Lung (tissue), 13 donors: Measurements from ENCODE around the gene DIAPH1. TPM values are rescaled to one million over a fixed set of nuclear protein-coding genes. Genes with fewer than 3 reads are reported as not detected.

Source experiments
- ATAC-seq: fragments of 200-7000 bp; cut with Tn5 transposase; one replicate; pipeline ENCODE4 v1.9.1; 2020; ENCODE audit warnings: moderate number of reproducible peaks; ENCODE audit not compliant: insufficient read depth, low FRiP score
- DNase-seq, 3 donors: peaks; one replicate each; pipeline ENCODE4 v3.0.0-alpha.2; 2013 to 2017
- H3K27ac ChIP-seq, 2 donors: one replicate each; pipeline ENCODE4 v1.5.1; 2013; ENCODE audit warnings: mild to moderate bottlenecking in 2 of 2, moderate library complexity in 2 of 2, control low read depth in 1 of 2, inconsistent platforms in 1 of 2, low read depth in 1 of 2, low read length in 1 of 2
- H3K27me3 ChIP-seq, 3 donors: one replicate each; pipeline ENCODE4 v1.5.1; 2013; ENCODE audit warnings: low read length in 2 of 3; ENCODE audit not compliant: control insufficient read depth in 3 of 3, insufficient read depth in 3 of 3
- H3K36me3 ChIP-seq, 4 donors: one replicate each; pipeline ENCODE4 v1.5.1; 2013; ENCODE audit warnings: low read length in 4 of 4, mild to moderate bottlenecking in 1 of 4, moderate library complexity in 1 of 4; ENCODE audit not compliant: control insufficient read depth in 4 of 4, insufficient read depth in 4 of 4
- H3K4me1 ChIP-seq, 5 donors: one replicate each; pipeline ENCODE4 v1.5.1; 2013; ENCODE audit warnings: low read length in 5 of 5, mild to moderate bottlenecking in 2 of 5, moderate library complexity in 1 of 5; ENCODE audit not compliant: control insufficient read depth in 5 of 5, insufficient read depth in 5 of 5
- H3K4me3 ChIP-seq: one replicate; pipeline ENCODE4 v1.5.1; 2013; ENCODE audit warnings: mild to moderate bottlenecking, control low read depth, moderate library complexity
- H3K9ac ChIP-seq, 2 donors: one replicate each; pipeline ENCODE4 v1.5.1; 2013; ENCODE audit warnings: low read length in 2 of 2, control low read depth in 1 of 2; ENCODE audit not compliant: insufficient read depth in 1 of 2
- H3K9me3 ChIP-seq, 4 donors: one replicate each; pipeline ENCODE4 v1.5.1; 2013; ENCODE audit warnings: low read length in 3 of 4, mild to moderate bottlenecking in 1 of 4, moderate library complexity in 1 of 4; ENCODE audit not compliant: control insufficient read depth in 4 of 4, insufficient read depth in 3 of 4
- WGBS, 2 donors: extraction: QIAGEN DNeasy Blood & Tissue Kit; methylation state at CpG; one replicate each; pipeline ENCODE4 v1.1.7; 2013; 5-methylcytosine and 5-hydroxymethylcytosine counted together
- polyA plus RNA-seq, 2 donors: library from polyadenylated mRNA; stranded (reverse); fragments of 200-250 nt; gene quantifications; one replicate each; pipeline ENCODE4 v1.2.1, GENCODE V29; 2013
- small RNA-seq: library from RNA; depleted of rRNA; stranded (forward); fragments of <200 nt; gene quantifications from one replicate; pipeline ENCODE3, GENCODE V24; 2014; ENCODE audit warnings: low replicate concordance
- total RNA-seq, 2 donors: library from RNA; depleted of rRNA in 1 of 2; stranded (reverse); fragments of >200 nt in 1 of 2; gene quantifications; one replicate each; pipeline ENCODE4 v1.2.1, GENCODE V29; 2014 to 2021
- TF ChIP-seq, protein P1 (sequence below): IDR thresholded peaks from 2 replicates; pipeline ENCODE4 v1.5.1; 2012; ENCODE audit warnings: mild to moderate bottlenecking; ENCODE audit errors: control extremely low read depth, extremely low read depth
- donor health status: control.
- donor health status: control.
- donor health status: Bipolar disorder and iron deficiency.
- donor health status: healthy.
- donor health status: DM: yes; HTN: yes; CAD: no.

DIAPH1 gene
- total and polyA plus RNA-seq, 4 donors, result 41.7 to 151 (median 64.4) TPM

DNA sequence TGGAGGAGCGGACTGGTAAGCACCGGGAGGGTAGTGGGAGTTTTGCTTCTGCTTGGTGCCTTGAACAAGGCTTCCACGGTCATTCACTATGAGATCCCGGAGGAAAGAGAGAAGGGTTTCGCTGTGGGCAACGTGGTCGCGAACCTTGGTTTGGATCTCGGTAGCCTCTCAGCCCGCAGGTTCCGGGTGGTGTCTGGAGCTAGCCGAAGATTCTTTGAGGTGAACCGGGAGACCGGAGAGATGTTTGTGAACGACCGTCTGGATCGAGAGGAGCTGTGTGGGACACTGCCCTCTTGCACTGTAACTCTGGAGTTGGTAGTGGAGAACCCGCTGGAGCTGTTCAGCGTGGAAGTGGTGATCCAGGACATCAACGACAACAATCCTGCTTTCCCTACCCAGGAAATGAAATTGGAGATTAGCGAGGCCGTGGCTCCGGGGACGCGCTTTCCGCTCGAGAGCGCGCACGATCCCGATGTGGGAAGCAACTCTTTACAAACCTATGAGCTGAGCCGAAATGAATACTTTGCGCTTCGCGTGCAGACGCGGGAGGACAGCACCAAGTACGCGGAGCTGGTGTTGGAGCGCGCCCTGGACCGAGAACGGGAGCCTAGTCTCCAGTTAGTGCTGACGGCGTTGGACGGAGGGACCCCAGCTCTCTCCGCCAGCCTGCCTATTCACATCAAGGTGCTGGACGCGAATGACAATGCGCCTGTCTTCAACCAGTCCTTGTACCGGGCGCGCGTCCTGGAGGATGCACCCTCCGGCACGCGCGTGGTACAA lies 142.5 kb downstream of the DIAPH1 start:
- Histone ChIP-seq H3K9ac (peak overlapping the region in 1 of 2 donors; percentile 99), H3K36me3 (peaks cover 0 to 9% (median 5%) of the 10 kb centered on the region in 4 donors), H3K27me3 (peaks cover 0 to 13% (median 0%) of the 10 kb centered on the region in 3 donors), H3K4me1 (peaks cover 0 to 56% (median 17%) of the 10 kb centered on the region in 5 donors), H3K9me3 (peaks cover 0 to 5% (median 0%) of the 10 kb centered on the region in 4 donors), H3K27ac (peak overlapping the region; percentile 79 to 87), H3K4me3 (peak overlapping the region; percentile 61)
- TF ChIP-seq, protein P1, sequence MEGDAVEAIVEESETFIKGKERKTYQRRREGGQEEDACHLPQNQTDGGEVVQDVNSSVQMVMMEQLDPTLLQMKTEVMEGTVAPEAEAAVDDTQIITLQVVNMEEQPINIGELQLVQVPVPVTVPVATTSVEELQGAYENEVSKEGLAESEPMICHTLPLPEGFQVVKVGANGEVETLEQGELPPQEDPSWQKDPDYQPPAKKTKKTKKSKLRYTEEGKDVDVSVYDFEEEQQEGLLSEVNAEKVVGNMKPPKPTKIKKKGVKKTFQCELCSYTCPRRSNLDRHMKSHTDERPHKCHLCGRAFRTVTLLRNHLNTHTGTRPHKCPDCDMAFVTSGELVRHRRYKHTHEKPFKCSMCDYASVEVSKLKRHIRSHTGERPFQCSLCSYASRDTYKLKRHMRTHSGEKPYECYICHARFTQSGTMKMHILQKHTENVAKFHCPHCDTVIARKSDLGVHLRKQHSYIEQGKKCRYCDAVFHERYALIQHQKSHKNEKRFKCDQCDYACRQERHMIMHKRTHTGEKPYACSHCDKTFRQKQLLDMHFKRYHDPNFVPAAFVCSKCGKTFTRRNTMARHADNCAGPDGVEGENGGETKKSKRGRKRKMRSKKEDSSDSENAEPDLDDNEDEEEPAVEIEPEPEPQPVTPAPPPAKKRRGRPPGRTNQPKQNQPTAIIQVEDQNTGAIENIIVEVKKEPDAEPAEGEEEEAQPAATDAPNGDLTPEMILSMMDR, result no peak
- 1 to 2% methylated on average over 58 of the region's 58 CpGs for WGBS, 2 donors
- DNase-seq (peak; percentile 89 to 94 (median 92)), ATAC-seq (peak; percentile 47)

DNA sequence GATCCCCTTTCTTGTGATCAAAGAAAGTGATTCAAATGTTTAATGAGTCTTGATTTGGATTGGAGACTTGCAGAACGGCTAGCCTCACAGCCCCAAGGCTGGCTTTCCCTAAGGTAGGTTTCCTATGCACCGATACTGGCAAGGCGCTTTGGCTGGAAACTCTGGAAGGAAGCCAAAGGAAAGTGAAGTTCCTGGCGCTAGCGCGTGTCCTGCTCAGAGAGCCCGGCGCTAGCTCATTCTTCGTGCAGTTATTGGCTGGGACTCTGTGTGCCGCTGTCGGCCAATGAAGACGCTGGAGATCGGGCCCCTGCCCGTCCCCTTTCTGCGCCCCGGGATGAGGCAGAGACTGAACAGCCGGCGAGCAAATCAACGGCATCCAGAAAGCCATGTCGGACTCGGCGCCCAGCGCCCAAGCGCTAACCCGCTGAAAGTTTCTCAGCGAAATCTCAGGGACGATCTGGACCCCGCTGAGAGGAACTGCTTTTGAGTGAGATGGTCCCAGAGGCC lies 143.1 kb downstream of the DIAPH1 start, which contains the start of gene PCDHGC3:
Gene PCDHGC3 (plus strand): TSS at position 342 of the 507 bp plus-strand sequence. CDS start 151 bp downstream, at position 493.
- peak; percentile 97 for ATAC-seq

DNA sequence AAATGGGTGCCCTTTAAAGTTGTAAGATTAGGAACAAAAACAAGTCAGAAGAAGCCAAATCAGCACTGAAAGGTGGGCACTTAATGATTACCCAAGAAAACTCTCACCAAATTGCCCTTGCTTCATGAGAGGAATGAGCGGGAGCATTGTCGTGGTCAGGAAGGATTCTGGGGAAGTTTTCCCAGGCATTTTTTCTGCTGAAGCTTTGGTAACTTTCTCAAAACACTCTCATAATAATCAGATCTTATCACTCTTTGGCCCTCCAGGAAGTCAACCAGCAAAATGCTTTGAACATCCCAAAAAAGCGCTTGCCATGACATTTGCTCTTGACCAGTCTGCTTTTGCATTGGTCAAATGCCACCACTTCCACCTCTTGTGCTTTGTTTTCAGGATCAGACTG lies 153.4 kb downstream of the DIAPH1 start:
- 95 to 96% methylated on average over 3 of the region's 3 CpGs for WGBS, 2 donors
- ATAC-seq, result no peak
- Histone ChIP-seq H3K4me3 (no peak overlapping the region), H3K9me3 (no peaks in the 10 kb centered on the region), H3K27me3 (no peaks in the 10 kb centered on the region), H3K36me3 (no peaks in the 10 kb centered on the region), H3K27ac (no peak overlapping the region), H3K4me1 (no peaks in the 10 kb centered on the region), H3K9ac (no peak overlapping the region)
- TF ChIP-seq, protein P1, result no peak
- no peak for DNase-seq

More for the DNA sequence above, 143.1 kb downstream of the DIAPH1 start, which contains the start of gene PCDHGC3:
- TF ChIP-seq, protein P1, result peak; percentile 22
- peak within 1 kb of the TSS; percentile 79 to 87 for H3K27ac ChIP-seq
- 1% methylated on average over 28 of the region's 28 CpGs for WGBS, 2 donors
- H3K9me3 ChIP-seq, result peaks cover 0 to 5% (median 0%) of the 10 kb centered on the region in 4 donors
- peak; percentile 96 to 98 (median 97) for DNase-seq
- peak within 1 kb of the TSS in 1 of 2 donors; percentile 99 for H3K9ac ChIP-seq
- peaks cover 0 to 50% (median 16%) of the 10 kb centered on the region in 5 donors for H3K4me1 ChIP-seq
- H3K27me3 ChIP-seq, result peaks cover 0 to 13% (median 0%) of the 10 kb centered on the region in 3 donors
- peaks cover 0 to 9% (median 5%) of the 10 kb centered on the region in 4 donors for H3K36me3 ChIP-seq
- H3K4me3 ChIP-seq, result peak within 1 kb of the TSS; percentile 61

Small RNAs within 50 kb of the gene (small RNA-seq; reads per million reads assigned to genes)
- not detected for gene RPS27AP10

Other genes with a start within 250 kb of the DIAPH1 start
- gene PCDHGB3, start 248.8 kb downstream of the DIAPH1 start, total RNA-seq, result 1 to 10 TPM; 3.2 to 7.9 TPM
- under 1 TPM; 0.18 to 0.24 TPM for gene PCDHGB3, start 248.8 kb downstream of the DIAPH1 start, polyA plus RNA-seq
- 1 to 10 TPM; 4.9 to 8.5 TPM for gene PCDHGA6, start 245.1 kb downstream of the DIAPH1 start, total RNA-seq
- under 1 TPM; 0.59 to 0.96 TPM for gene PCDHGA6, start 245.1 kb downstream of the DIAPH1 start, polyA plus RNA-seq
- gene PCDHGA7, start 236.3 kb downstream of the DIAPH1 start, total RNA-seq, result 1 to 10 TPM; 2.9 to 6.3 TPM
- gene PCDHGA7, start 236.3 kb downstream of the DIAPH1 start, polyA plus RNA-seq, result under 1 TPM; 0.23 to 0.30 TPM
- gene PCDHGB4, start 231.3 kb downstream of the DIAPH1 start, total RNA-seq, result 10 to 100 TPM in 1 of 2 donors, 1 to 10 TPM in 1; 6.9 to 12.1 TPM
- gene PCDHGB4, start 231.3 kb downstream of the DIAPH1 start, polyA plus RNA-seq, result 1 to 10 TPM in 1 of 2 donors, under 1 TPM in 1; 0.31 to 1.0 TPM
- gene PCDHGA8, start 226.4 kb downstream of the DIAPH1 start, total RNA-seq, result 1 to 10 TPM; 1.9 to 7.3 TPM
- gene PCDHGA8, start 226.4 kb downstream of the DIAPH1 start, polyA plus RNA-seq, result under 1 TPM; 0.06 to 0.18 TPM
- 10 to 100 TPM in 1 of 2 donors, 1 to 10 TPM in 1; 10.0 to 14.3 TPM for gene PCDHGB5, start 221.1 kb downstream of the DIAPH1 start, total RNA-seq
- 1 to 10 TPM; 1.2 to 2.5 TPM for gene PCDHGB5, start 221.1 kb downstream of the DIAPH1 start, polyA plus RNA-seq
- 10 to 100 TPM in 1 of 2 donors, 1 to 10 TPM in 1; 4.8 to 13.8 TPM for gene PCDHGA9, start 216.2 kb downstream of the DIAPH1 start, total RNA-seq
- gene PCDHGA9, start 216.2 kb downstream of the DIAPH1 start, polyA plus RNA-seq, result under 1 TPM; 0.59 to 0.90 TPM
- gene PCDHGB6, start 211.0 kb downstream of the DIAPH1 start, total RNA-seq, result 10 to 100 TPM in 1 of 2 donors, 1 to 10 TPM in 1; 6.1 to 11.6 TPM
- 1 to 10 TPM; 1.1 to 2.2 TPM for gene PCDHGB6, start 211.0 kb downstream of the DIAPH1 start, polyA plus RNA-seq
- 10 to 100 TPM in 1 of 2 donors, 1 to 10 TPM in 1; 5.7 to 12.9 TPM for gene PCDHGA10, start 206.0 kb downstream of the DIAPH1 start, total RNA-seq
- gene PCDHGA10, start 206.0 kb downstream of the DIAPH1 start, polyA plus RNA-seq, result under 1 TPM; 0.89 to 0.96 TPM
- gene PCDHGB7, start 201.3 kb downstream of the DIAPH1 start, total RNA-seq, result 10 to 100 TPM; 16.6 to 18.1 TPM
- 1 to 10 TPM; 1.6 to 4.7 TPM for gene PCDHGB7, start 201.3 kb downstream of the DIAPH1 start, polyA plus RNA-seq
- gene PCDHGA11, start 197.9 kb downstream of the DIAPH1 start, total RNA-seq, result 10 to 100 TPM in 1 of 2 donors, 1 to 10 TPM in 1; 3.8 to 11.1 TPM
- gene PCDHGA11, start 197.9 kb downstream of the DIAPH1 start, polyA plus RNA-seq, result under 1 TPM; 0.65 to 0.81 TPM
- gene PCDHGA12, start 188.5 kb downstream of the DIAPH1 start, total RNA-seq, result 1 to 10 TPM; 5.6 to 7.9 TPM
- 1 to 10 TPM; 1.2 to 1.6 TPM for gene PCDHGA12, start 188.5 kb downstream of the DIAPH1 start, polyA plus RNA-seq
- gene PCDHGC3, start 143.0 kb downstream of the DIAPH1 start, total RNA-seq, result 100 to 1,000 TPM in 1 of 2 donors, 10 to 100 TPM in 1; 63.9 to 116 TPM
- gene PCDHGC3, start 143.0 kb downstream of the DIAPH1 start, polyA plus RNA-seq, result 10 to 100 TPM; 44.8 to 73.4 TPM
- gene PCDHGC4, start 134.0 kb downstream of the DIAPH1 start, total RNA-seq, result 1 to 10 TPM; 3.1 to 8.7 TPM
- gene PCDHGC4, start 134.0 kb downstream of the DIAPH1 start, polyA plus RNA-seq, result under 1 TPM; 0.08 to 0.24 TPM
- 1 to 10 TPM; 2.7 to 5.1 TPM for gene PCDHGC5, start 129.9 kb downstream of the DIAPH1 start, total RNA-seq
- gene PCDHGC5, start 129.9 kb downstream of the DIAPH1 start, polyA plus RNA-seq, result under 1 TPM; 0.14 to 0.39 TPM
- gene HDAC3, start 17.8 kb upstream of the DIAPH1 start, total RNA-seq, result 10 to 100 TPM; 52.3 to 62.5 TPM
- gene HDAC3, start 17.8 kb upstream of the DIAPH1 start, polyA plus RNA-seq, result 10 to 100 TPM; 35.1 to 41.2 TPM
- 1 to 10 TPM; 1.2 to 6.5 TPM for gene RELL2, start 18.0 kb upstream of the DIAPH1 start, total RNA-seq
- gene RELL2, start 18.0 kb upstream of the DIAPH1 start, polyA plus RNA-seq, result 1 to 10 TPM; 5.9 to 6.9 TPM
- gene FCHSD1, start 32.4 kb upstream of the DIAPH1 start, total RNA-seq, result 10 to 100 TPM; 20.3 to 23.2 TPM
- gene FCHSD1, start 32.4 kb upstream of the DIAPH1 start, polyA plus RNA-seq, result 10 to 100 TPM; 12.2 to 15.0 TPM
- 10 to 100 TPM; 20.5 to 26.6 TPM for gene ARAP3, start 63.2 kb upstream of the DIAPH1 start, total RNA-seq
- 10 to 100 TPM; 15.7 to 19.0 TPM for gene ARAP3, start 63.2 kb upstream of the DIAPH1 start, polyA plus RNA-seq